Measurements from ENCODE around the gene YIF1A. TPM values are rescaled to one million over a fixed set of nuclear protein-coding genes. Genes with fewer than 3 reads are reported as not detected.

The YIF1A gene
- total and polyA plus RNA-seq, 8 donors: 11.6 to 122 (median 60.9) TPM

DNA sequence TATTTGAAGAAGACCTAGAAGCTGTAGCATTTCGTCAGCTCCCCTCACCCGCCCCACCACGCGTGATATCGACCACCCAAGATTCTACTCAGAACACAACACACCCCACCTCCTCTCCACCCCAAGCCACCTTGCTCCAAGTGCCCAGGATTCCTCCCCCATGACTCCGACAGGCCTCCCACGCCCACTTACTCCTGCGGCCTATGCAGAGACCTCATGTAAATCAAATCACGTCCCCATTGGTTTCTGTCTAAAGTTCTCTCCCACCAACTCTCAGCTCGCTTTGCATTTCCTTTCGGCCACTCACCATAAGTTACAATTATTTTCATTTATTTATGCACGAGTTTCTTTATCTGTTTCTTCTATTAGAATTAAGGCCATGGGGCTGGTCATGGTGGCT lies 13.7 kb upstream of the YIF1A start:
- H3K27me3 ChIP-seq: no peaks in the 10 kb centered on the region
- no peaks in the 10 kb centered on the region for H3K9me3 ChIP-seq
- H3K36me3 ChIP-seq: no peaks in the 10 kb centered on the region
- H3K4me3 ChIP-seq: no peak overlapping the region
- DNase-seq: no peak
- no peaks in the 10 kb centered on the region for H3K4me1 ChIP-seq
- H3K27ac ChIP-seq: no peak overlapping the region
- intact Hi-C loops (cut with DNase I; ENCODE audit: low total_unique reads): no loop called here
- TF ChIP-seq, protein P1, sequence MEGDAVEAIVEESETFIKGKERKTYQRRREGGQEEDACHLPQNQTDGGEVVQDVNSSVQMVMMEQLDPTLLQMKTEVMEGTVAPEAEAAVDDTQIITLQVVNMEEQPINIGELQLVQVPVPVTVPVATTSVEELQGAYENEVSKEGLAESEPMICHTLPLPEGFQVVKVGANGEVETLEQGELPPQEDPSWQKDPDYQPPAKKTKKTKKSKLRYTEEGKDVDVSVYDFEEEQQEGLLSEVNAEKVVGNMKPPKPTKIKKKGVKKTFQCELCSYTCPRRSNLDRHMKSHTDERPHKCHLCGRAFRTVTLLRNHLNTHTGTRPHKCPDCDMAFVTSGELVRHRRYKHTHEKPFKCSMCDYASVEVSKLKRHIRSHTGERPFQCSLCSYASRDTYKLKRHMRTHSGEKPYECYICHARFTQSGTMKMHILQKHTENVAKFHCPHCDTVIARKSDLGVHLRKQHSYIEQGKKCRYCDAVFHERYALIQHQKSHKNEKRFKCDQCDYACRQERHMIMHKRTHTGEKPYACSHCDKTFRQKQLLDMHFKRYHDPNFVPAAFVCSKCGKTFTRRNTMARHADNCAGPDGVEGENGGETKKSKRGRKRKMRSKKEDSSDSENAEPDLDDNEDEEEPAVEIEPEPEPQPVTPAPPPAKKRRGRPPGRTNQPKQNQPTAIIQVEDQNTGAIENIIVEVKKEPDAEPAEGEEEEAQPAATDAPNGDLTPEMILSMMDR (IDR thresholded peaks at IDR 0.05): no peak
- TF ChIP-seq POLR2AphosphoS5 (IDR thresholded peaks at IDR 0.05) (no peak), EP300 (IDR thresholded peaks at IDR 0.05) (no peak), POLR2A (IDR thresholded peaks at IDR 0.05) (no peak)
- WGBS, 5 donors: 87 to 92% (median 88%) methylated on average over 12 of the region's 12 CpGs

DNA sequence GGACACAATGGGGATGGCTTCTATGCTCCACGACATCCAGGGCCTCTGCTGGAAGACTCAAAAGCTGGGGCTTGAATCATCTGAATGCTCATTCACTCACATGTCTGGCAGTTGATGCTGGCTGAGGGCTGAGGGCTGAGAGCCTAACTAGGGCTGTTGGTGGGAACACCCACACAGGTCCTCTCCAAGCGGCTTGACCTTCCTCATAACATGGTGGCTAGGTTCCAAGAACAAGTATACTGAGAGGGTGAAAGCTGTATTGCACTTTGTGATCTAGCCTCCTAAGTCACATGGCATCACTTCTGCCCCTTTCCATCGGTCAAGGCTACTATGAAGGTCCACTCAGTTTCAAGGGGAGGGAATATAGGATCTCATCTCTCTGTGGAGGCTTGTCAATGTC lies 10.2 kb upstream of the YIF1A start:
- no peaks in the 10 kb centered on the region for H3K36me3 ChIP-seq
- TF ChIP-seq POLR2A (IDR thresholded peaks at IDR 0.05) (no peak), POLR2AphosphoS5 (IDR thresholded peaks at IDR 0.05) (no peak), EP300 (IDR thresholded peaks at IDR 0.05) (no peak)
- TF ChIP-seq, protein P1 (IDR thresholded peaks at IDR 0.05): no peak

DNA sequence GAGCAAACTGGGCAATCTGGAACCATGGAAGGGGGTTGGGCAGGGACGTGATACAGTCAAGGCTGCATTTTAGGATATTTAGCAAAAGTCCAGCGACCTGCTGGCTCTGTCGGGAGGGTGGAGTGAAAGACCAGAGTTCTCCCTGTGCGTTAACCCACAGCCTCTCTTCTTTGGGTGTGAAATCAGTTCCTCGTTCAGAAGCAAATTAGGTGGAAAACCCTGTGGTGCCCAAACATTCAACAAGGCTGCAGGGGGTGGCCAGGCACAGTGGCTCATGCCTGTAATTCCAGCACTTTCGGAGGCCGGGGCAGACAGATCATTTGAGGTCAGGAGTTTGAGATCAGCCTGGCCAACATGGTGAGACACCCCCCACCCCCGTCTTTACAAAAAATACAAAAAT lies 8.7 kb upstream of the YIF1A start:
- WGBS, 5 donors: 50 to 57% (median 56%) methylated on average over 8 of the region's 8 CpGs
- H3K4me1 ChIP-seq: peaks cover 0 to 7% (median 3%) of the 10 kb centered on the region in 4 donors
- intact Hi-C loops (cut with DNase I; ENCODE audit: low total_unique reads): no loop called here
- H3K27me3 ChIP-seq: peaks cover 0 to 38% (median 5%) of the 10 kb centered on the region in 3 donors
- TF ChIP-seq, protein P1 (IDR thresholded peaks at IDR 0.05): no peak
- no peak for TF ChIP-seq POLR2AphosphoS5 (IDR thresholded peaks at IDR 0.05)
- TF ChIP-seq POLR2A (IDR thresholded peaks at IDR 0.05): no peak
- TF ChIP-seq EP300 (IDR thresholded peaks at IDR 0.05): no peak
- H3K36me3 ChIP-seq: no peaks in the 10 kb centered on the region
- H3K4me3 ChIP-seq: no peak overlapping the region
- H3K27ac ChIP-seq: no peak overlapping the region
- no peak for DNase-seq
- H3K9me3 ChIP-seq: no peaks in the 10 kb centered on the region

More for the DNA sequence above, 10.2 kb upstream of the YIF1A start:
- no peak overlapping the region for H3K27ac ChIP-seq
- no peak for DNase-seq
- H3K4me3 ChIP-seq: no peak overlapping the region
- peaks cover 0 to 22% (median 0%) of the 10 kb centered on the region in 3 donors for H3K27me3 ChIP-seq
- no peaks in the 10 kb centered on the region for H3K9me3 ChIP-seq
- intact Hi-C loops (cut with DNase I; ENCODE audit: low total_unique reads): no loop called here
- H3K4me1 ChIP-seq: no peaks in the 10 kb centered on the region
- WGBS, 5 donors: 34 to 66% (median 50%) methylated on average over 2 to 3 of the region's 3 CpGs

DNA sequence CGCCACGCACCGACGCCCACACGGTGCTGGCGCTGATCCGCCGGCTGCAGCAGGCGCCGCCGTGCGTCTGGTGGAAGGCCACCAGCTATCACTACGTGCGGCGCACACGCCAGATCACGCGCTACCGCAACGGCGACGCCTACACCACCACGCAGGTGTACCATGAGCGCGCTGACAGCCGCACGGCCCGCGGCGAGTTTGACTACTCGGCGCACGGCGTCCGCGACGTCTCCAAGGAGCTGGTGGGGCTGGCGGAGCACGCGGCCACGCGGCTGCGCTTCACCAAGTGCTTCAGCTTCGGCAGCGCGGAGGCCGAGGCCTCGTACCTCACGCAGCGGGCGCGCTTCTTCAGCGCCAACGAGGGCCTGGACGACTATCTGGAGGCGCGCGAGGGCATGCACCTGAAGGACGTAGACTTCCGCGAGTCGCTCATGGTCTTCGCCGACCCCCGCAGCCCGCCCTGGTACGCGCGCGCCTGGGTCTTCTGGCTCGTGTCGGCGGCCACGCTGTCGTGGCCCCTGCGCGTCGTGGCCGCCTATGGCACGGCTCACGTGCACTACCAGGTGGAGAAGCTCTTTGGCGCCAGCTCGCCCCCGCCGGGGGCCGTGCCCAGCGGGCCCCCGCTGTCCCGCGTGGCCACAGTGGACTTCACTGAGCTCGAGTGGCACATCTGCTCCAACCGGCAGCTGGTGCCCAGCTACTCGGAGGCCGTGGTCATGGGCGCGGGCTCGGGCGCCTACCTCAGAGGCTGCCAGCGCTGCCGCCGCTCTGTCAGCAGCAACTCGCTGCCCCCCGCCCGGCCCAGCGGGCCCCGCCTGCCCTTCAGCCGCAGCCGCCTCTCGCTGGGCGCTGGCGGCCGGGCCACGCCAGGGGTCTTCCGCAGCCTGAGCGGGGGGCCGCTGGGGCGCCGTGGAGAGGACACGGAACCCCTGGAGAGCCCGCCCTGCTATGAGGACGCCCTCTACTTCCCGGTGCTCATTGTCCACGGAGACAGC lies 6.0 kb upstream of the YIF1A start:
- no peak overlapping the region for H3K4me3 ChIP-seq
- intact Hi-C loops (cut with DNase I; ENCODE audit: low total_unique reads): no loop called here
- no peak for TF ChIP-seq EP300 (IDR thresholded peaks at IDR 0.05)
- TF ChIP-seq POLR2A (IDR thresholded peaks at IDR 0.05): no peak
- TF ChIP-seq, protein P1 (IDR thresholded peaks at IDR 0.05): no peak
- no peak for TF ChIP-seq POLR2AphosphoS5 (IDR thresholded peaks at IDR 0.05)
- WGBS, 5 donors: 82 to 90% (median 87%) methylated on average over 83 to 123 of the region's 123 CpGs
- H3K27ac ChIP-seq: no peak overlapping the region
- peaks cover 0 to 58% (median 19%) of the 10 kb centered on the region in 3 donors for H3K27me3 ChIP-seq
- peaks cover 8 to 29% (median 22%) of the 10 kb centered on the region in 4 donors for H3K4me1 ChIP-seq
- no peaks in the 10 kb centered on the region for H3K9me3 ChIP-seq
- no peaks in the 10 kb centered on the region for H3K36me3 ChIP-seq
- no peak for DNase-seq

All from stomach (tissue), 9 donors.